ENCODE results near the gene SH3GL1.

DNA sequence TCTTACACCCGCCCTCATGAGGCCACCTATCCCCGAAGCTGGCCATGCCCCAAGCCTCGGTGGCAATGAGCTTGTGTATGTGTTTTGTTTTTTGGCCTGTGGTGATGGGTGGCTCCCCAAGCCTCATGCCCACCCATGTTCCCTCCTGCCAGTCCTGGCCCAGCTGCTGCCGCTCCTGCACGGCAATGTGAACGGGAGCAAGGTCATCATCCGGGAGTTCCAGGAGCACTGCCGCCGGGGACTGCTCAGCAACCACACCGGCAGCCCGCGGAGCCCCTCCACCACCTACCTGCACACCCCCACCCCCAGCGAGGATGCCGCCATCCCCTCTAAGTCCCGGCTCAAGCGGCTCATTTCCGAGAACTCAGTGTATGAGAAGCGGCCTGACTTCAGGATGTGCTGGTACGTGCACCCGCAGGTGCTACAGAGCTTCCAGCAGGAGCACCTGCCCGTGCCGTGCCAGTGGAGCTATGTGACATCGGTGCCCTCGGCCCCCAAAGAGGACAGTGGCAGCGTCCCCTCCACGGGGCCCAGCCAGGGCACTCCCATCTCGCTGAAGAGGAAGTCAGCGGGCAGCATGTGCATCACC lies 32.7 kb upstream of the SH3GL1 start:
- TF ChIP-seq, protein P1, sequence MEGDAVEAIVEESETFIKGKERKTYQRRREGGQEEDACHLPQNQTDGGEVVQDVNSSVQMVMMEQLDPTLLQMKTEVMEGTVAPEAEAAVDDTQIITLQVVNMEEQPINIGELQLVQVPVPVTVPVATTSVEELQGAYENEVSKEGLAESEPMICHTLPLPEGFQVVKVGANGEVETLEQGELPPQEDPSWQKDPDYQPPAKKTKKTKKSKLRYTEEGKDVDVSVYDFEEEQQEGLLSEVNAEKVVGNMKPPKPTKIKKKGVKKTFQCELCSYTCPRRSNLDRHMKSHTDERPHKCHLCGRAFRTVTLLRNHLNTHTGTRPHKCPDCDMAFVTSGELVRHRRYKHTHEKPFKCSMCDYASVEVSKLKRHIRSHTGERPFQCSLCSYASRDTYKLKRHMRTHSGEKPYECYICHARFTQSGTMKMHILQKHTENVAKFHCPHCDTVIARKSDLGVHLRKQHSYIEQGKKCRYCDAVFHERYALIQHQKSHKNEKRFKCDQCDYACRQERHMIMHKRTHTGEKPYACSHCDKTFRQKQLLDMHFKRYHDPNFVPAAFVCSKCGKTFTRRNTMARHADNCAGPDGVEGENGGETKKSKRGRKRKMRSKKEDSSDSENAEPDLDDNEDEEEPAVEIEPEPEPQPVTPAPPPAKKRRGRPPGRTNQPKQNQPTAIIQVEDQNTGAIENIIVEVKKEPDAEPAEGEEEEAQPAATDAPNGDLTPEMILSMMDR (IDR thresholded peaks at IDR 0.05; ENCODE audit: insufficient read depth, low read depth, low read length) = no peak
- TF ChIP-seq EZH2 (IDR thresholded peaks at IDR 0.05; ENCODE audit: insufficient read depth, low read length) = no peak
